HG03175 (cell line): ENCODE measurements around the gene SLC8A2.
"Not testable (repeated sequence)": the region's sequence is repeated elsewhere in the genome, so short reads cannot be mapped to it uniquely, and the experiment has no call there.

Source experiments
- ATAC-seq: cut with Tn5 transposase; IDR thresholded peaks from one replicate; pipeline ENCODE4 v1.9.1; 2021; ENCODE audit warnings: mild to moderate bottlenecking, moderate library complexity; ENCODE audit not compliant: unreplicated experiment

The SLC8A2 gene

GRCh38 chr19:47386582-47386981 is 85.1 kb downstream of the SLC8A2 start:
- ATAC-seq = not testable (repeated sequence)

DNA sequence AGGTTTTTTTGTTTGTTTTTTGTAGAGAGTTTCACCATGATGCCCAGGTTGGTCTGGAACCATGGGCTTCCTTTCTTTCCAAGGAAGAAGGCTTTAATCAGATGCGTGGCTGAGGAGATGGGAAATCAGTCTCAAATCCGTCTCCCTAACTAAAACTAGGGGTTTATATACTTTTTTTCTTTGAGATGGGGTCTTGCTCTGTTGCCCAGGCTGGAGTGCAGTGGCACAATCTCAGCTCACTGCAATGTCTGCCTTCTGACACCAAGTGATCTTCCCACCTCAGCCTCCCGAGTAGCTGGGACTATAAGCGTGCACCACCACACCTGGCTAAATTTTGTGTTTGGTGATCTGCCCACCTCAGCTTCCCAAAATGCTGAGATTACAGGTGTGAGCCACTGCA is 87.2 kb downstream of the SLC8A2 start:
- not testable (repeated sequence) for ATAC-seq

DNA sequence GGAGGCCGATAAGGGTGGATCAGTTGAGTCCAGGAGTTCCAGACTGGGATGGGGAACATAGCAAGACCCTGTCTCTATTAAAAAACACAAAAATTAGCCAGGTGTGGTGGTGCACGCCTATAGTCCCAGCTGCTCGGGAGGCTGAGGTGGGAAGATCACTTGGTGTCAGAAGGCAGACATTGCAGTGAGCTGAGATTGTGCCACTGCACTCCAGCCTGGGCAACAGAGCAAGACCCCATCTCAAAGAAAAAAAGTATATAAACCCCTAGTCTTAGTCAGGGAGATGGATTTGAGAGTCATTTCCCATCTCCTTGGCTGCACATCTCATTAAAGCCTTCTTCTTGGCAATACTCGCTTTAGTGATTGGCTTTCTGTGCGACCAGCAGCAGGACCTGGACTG is 87.8 kb downstream of the SLC8A2 start:
- not testable (repeated sequence) for ATAC-seq

DNA sequence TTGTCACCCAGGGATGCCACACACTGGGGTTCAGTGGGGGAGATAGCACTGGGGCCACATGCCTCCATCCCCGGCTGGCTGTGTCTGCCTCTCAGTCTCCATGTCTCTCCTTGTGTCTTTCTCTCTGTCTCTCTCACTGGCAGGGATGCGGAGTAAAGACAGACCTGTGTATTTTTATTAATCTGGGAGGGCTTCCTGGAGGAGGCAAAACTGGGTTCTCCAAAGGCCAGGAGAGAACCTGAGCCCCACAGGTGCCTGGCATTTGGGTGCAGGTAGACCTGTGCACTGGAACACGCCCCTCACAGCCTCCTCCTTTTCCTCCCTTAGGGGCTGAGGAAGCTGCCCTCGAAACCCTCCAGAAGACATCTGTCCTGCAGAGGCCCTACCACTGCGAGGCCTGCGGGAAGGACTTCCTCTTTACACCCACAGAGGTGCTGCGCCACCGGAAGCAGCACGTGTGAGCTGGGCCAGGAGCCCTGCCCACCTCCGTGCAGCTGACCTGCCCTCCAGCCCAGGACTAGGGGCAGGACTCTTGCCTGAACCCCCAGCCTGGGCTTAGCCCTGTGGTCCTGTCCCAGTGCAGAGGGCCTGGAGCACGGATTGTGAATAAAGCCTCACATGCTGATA is 89.9 kb downstream of the SLC8A2 start:
- no peak for ATAC-seq

- no peak for ATAC-seq
Measured at GRCh38 chr19:47381121-47381520, 90.6 kb downstream of the SLC8A2 start.

- ATAC-seq = no peak
Measured at GRCh38 chr19:47380559-47380958, 91.1 kb downstream of the SLC8A2 start.

GRCh38 chr19:47379381-47379938 is 92.2 kb downstream of the SLC8A2 start:
- no peak for ATAC-seq

DNA sequence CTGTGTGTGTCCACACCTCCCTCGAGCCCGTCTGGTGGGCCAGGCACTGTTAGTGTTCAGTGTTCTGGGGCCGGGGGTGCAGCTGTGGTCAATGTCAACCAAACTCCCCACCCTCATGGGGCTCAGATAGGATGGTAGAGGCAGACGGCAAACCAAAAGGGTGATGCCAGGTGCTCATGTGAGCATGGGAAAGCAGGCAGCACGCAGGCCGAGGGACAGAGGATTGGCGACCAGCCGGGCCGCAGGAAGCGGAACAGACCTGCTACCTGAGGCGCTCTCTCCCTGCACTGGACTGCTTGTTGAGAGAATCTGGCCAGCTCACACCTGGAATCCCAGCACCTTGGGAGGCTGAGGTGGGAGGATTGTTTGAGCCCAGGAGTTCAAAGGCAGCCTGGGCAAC is 93.4 kb downstream of the SLC8A2 start:
- no peak for ATAC-seq
